ENCODE results near the gene CAND2. TPM values are rescaled to one million over a fixed set of nuclear protein-coding genes. Genes with fewer than 3 reads are reported as not detected.
A peak's percentile ranks its signal among the peaks of the same experiment; 100 is the strongest.

CAND2 gene
- total and polyA plus RNA-seq, 9 of the 15 experiments (the other 6 are each of a cell fraction or from before 2014, with no cell fraction given), result 0.91 to 14.9 (median 4.3) TPM

DNA sequence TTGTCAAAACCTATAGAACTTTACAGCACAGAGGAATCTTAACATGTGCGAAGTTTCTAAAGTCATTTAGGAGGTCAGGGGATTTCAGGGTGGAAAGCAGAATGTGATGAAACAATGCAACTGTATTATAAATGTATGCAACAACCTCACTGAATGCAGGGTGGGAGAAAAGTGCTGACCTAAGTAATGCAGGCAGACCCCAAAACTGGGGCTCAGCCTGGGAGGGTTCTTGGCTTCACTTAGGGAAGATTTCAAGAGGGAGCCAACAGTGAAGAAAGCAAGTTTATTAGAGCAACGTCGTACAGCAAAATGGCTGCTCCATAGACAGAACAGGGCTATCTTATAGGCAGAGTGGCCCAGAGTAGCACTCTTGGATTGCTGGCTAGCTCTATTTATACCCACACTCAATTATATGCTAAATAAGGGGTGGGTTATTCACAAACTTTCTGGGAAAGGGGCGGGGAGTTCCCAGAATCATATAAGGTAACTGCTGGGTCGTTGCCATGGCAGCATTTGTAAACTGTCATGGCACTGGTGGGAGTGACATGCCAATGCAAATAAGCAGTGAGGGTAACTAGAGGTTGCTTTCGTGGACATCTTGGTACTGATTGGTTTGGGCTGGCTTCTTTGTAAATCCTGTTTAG lies 14.2 kb upstream of the CAND2 start (continued):
- TF ChIP-seq ARID4B (CRISPR knock-in tag; IDR thresholded peaks at IDR 0.05), result no peak
- TF ChIP-seq ZNF696 (CRISPR knock-in tag; conservative IDR thresholded peaks at IDR 0.05), result no peak
- TF ChIP-seq ZC3H11A (IDR thresholded peaks at IDR 0.05; ENCODE audit: low read depth, low read length), result no peak
- TF ChIP-seq CHD4 (IDR thresholded peaks at IDR 0.05; ENCODE audit: insufficient read depth, insufficient replicate concordance, low read depth, low read length, poor library complexity, severe bottlenecking), result no peak
- TF ChIP-seq HOMEZ (CRISPR knock-in tag; IDR thresholded peaks at IDR 0.05), result no peak
- no peak for TF ChIP-seq ZFP91 (CRISPR knock-in tag; IDR thresholded peaks at IDR 0.05)
- TF ChIP-seq, protein P1, sequence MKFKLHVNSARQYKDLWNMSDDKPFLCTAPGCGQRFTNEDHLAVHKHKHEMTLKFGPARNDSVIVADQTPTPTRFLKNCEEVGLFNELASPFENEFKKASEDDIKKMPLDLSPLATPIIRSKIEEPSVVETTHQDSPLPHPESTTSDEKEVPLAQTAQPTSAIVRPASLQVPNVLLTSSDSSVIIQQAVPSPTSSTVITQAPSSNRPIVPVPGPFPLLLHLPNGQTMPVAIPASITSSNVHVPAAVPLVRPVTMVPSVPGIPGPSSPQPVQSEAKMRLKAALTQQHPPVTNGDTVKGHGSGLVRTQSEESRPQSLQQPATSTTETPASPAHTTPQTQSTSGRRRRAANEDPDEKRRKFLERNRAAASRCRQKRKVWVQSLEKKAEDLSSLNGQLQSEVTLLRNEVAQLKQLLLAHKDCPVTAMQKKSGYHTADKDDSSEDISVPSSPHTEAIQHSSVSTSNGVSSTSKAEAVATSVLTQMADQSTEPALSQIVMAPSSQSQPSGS (CRISPR knock-in tag; IDR thresholded peaks at IDR 0.05), result no peak
- TF ChIP-seq ELK1 (CRISPR knock-in tag; IDR thresholded peaks at IDR 0.05), result no peak
- TF ChIP-seq RNF2 (IDR thresholded peaks at IDR 0.05), result no peak
- TF ChIP-seq SIN3B (IDR thresholded peaks at IDR 0.05; ENCODE audit: low read depth), result no peak
- no peak for TF ChIP-seq E2F5 (CRISPR knock-in tag; IDR thresholded peaks at IDR 0.05)
- no peak for TF ChIP-seq PHF8 (IDR thresholded peaks at IDR 0.05; ENCODE audit: borderline replicate concordance, low read length)
- TF ChIP-seq, protein P2, sequence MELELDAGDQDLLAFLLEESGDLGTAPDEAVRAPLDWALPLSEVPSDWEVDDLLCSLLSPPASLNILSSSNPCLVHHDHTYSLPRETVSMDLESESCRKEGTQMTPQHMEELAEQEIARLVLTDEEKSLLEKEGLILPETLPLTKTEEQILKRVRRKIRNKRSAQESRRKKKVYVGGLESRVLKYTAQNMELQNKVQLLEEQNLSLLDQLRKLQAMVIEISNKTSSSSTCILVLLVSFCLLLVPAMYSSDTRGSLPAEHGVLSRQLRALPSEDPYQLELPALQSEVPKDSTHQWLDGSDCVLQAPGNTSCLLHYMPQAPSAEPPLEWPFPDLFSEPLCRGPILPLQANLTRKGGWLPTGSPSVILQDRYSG (tag; conservative IDR thresholded peaks at IDR 0.05; ENCODE audit: low read depth), result 0 out of 2 replicates have a peak, but pooled peaks have one; percentile 27
- no peak for TF ChIP-seq ELF1 (tag; IDR thresholded peaks at IDR 0.05)

Measured in K562 (cell line).